ENCODE results near the gene ADAM8.

- no peak for TF ChIP-seq POLR2A (IDR thresholded peaks at IDR 0.05)
- no peak for TF ChIP-seq CTCF (IDR thresholded peaks at IDR 0.05)
Measured at GRCh38 chr10:133285217-133285616, 8.5 kb upstream of the ADAM8 start.
